ENCODE measurements around the gene FGD2.
"Not testable (repeated sequence)": the region's sequence is repeated elsewhere in the genome, so short reads cannot be mapped to it uniquely, and the experiment has no call there.

The FGD2 gene

DNA sequence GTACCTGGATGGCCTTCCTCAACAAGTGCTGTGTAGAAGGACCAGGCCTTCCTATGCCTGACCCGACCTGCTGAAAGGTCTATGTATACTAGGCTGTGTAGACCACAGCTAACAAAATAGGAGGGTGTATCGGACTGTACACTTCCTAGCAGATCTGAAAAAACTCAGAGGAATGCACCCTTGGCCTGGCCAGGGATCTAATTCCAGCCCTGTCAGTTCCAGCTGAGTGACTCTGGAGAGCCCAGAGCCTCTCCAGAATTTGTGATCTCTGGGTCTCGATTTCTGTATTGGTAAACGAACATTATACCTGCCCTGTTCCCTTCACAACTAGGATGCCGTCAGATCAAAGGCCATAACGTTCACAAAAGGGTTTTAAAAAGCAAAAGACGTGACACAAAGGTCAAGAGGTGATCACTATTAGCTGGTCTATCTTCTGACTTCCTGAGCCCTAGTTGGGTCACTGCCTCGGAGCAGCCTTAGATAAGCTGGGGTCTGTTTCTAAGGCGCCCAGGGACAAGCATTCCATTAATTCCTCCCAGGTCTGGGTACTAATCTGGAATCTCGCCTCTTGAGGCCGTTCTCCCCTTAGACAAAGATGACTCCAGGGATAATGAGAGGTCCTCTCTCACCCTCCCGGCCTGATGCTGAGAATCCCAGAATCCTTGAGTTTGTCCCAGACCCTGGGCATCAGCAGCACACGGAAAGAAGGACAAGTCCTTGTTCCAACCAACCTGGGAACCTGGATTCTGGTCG, 33.4 kb upstream of the FGD2 start:
- no peak for DNase-seq

DNA sequence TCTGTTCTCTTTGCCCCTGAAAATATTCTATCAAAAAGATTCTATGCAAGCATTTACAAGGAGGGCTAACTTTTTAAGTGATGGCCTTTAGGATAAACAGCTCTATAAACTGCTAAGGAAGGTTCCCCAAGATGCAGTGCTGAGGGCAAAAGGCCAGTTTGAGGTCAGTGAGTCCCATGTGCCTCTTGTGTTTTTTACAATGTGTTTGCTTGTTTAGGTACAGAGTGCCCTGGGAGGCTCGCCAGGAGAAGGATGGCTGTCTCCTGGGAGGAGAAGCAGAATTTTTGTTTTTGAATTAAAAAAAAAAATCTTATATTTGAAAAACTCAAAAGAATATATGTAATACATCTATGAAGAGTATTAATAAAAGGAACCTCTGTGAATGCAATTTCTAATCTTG, 32.3 kb upstream of the FGD2 start:
- no peak for DNase-seq

GRCh38 chr6:36973647-36974046, 31.8 kb upstream of the FGD2 start:
- DNase-seq: no peak

DNA sequence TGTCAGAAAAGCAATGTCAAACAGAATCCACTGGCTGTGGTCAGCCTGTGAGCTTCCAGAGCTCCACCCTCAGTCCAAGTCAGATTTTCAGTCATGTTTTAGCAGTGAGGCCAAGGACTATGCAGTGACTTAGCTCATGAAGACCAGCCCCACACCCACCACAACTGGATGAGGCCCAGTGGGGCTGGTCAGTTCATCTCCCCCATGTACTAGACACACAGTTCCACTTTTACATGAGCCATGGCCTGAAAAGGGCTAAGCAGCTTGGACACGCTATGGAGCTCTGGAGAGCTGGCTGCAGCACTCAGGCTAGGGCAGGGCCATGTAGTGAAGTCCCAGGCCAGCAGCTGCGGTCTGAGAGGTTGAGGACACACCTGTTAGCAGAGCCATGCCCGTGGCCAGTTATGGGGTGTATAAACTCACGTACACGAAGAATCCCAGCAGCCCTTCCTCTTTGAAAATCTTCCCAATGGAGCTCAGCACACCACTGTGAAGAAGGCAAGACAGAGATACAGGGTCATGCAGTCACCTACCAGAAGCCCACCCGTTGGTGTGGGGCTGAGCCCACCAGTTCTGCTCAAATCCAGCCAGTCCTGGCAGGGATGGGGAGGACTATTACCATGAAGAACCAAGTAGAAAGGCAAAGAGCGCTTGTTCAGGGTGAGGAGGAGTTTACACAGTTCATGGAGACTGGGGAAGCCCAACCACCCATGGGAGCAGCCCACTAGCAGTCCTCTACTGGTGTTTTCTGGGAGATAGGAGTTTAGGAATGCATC, 30.0 kb upstream of the FGD2 start:
- no peak for DNase-seq

DNA sequence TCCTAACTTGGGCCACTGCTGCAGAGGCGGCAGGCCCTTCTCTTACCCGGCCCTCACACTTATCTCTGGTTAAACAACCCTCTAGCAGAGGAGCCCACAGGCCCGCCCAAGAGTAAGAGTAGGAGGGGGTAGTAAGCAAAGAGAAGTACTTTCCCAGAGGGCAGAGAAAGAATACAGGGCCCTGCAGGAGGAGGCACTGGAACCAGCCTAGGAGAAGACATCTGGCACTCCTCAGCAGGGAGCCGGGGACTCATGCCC, 29.5 kb upstream of the FGD2 start:
- DNase-seq: no peak

- no peak for DNase-seq
These were observed 28.9 kb upstream of the FGD2 start for GRCh38 chr6:36976509-36976908.

DNA sequence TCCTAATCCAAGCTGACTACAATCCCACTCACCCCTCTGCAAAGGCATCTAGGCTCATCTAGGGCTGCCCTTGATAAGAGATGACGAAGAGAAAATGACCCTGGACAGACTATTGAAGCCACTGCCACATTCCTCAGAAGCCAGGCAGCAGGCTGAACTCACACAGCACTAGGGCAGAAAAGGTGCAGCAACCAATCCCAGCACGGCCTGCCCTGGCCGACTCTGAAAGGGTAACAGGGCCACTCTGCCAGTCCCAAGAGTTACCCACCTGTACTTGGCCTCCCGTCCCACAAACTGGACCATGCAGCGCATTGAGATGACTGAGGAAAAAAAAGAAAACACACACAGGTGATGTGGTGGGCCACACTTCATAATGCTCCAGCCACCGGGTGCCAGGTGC, 28.5 kb upstream of the FGD2 start:
- no peak for DNase-seq

DNA sequence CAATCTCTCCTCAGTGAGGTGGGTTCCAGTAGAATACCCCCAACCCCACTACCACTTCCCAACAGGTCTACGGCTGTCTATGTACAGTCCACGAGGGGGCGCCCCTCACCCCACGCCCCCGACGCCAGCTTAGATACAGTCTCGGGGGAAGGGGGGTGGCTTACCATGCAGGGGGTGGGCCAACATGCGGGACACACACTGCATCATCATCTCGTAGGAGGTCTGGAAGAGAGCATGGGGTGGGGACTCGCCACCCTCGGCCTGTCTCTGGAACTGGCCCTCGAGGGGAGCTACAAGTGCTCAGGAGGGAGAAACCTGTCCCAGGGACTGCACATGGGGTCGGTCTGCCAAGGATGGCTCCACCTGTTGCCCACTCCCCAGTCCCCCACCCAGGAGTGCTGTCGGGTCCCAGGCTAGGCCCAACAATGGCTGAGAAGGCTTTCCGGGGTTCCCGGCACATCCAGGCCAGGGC, 27.9 kb upstream of the FGD2 start:
- no peak for DNase-seq

DNA sequence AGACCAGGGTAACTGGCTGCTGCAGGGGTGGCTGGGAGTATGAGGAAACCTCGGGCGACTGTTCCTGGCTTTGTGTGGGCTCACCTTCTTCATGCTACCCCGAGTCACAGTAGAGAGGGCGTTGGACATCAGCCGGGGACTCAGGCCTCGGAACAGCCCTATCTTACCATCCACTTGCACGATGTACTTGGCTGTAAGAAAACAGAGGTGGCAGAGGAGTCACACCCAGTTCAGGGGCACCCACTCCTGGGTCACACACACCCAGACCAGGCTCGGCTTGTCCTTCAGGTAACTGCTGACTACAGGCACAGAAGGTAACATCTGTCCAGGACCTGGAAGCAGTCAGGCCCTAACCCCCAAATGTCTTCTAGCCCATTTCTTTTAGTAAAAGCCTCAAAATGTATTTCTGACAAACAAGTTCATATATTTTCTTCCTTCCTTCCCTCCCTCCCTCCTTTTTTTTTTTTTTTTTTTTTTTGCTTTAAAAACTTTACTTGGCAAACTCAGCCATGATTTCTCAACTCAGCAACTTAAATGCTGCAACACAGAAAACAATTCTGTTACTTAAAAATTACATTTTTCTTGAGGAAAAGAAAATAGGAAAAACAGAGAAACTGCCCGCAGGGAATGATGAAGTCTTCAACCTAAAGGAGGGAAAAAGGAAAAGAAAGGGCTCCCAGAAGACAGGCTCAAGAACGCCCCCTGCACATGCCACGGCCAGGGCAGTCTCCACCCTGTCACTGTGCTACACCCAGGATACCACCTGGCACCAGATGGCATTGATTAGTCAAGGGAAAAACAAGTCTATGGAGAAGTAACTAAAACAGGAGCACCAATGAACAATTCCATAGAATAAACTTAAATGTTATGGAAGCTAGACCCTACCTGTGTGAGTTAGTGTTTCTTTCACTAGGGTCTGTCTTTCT, 26.8 kb upstream of the FGD2 start:
- no peak for DNase-seq

- DNase-seq: no peak
These were observed 26.1 kb upstream of the FGD2 start for GRCh38 chr6:36979347-36979742.

DNA sequence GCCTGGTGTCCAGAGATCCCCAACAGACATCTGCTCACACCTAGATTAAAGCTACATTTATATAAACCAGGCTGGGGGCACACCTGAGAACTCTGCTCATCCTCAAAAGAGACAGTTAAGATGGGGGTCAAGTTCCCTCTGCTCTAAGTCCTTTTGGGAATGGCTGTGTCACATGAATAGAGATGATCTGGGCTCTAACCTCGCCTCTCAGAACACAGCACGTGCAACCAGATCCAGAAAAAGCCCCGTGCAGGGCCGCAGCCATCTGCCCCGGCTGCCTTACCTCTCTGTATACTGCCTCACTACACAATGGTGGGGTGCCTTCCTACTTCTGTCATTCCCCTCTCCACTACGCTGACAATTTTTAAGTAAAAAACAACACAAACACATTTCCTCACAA, 25.3 kb upstream of the FGD2 start:
- DNase-seq: no peak

DNA sequence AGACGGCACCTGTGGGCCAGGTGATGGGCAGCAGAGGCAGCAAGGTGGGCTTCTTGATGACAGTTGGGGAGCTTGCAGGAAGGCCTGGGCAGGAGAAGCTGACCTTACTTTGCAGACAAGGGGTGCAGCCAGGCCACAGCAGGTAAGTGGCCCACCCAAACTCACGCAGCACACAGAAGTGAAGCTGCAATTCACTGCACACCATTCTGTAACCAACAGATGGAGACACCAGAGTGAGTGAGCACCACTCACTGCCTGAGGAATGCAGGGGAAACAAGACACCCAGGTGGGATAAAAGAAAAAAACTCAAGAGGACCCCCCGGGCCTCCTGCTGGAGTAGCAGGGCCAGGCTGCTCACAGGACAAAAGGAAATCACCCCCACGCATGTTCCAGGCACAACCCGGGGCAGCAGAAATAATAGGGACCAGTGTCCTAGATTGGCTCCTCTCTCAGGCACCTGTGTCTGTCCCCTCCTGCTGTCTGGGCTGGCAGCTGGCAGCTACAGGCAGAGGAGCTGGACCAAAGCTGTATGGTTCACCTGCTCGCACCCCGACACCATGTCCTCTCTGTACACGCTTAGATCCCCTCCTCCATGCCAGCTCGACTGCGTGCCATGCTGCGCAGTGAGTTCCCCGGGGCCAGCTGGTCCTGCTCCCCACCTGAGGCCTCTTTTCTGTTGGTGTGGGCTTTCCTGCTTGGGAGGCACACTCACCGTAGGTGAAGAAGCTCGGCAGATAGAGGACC, 24.4 kb upstream of the FGD2 start:
- DNase-seq: no peak

DNA sequence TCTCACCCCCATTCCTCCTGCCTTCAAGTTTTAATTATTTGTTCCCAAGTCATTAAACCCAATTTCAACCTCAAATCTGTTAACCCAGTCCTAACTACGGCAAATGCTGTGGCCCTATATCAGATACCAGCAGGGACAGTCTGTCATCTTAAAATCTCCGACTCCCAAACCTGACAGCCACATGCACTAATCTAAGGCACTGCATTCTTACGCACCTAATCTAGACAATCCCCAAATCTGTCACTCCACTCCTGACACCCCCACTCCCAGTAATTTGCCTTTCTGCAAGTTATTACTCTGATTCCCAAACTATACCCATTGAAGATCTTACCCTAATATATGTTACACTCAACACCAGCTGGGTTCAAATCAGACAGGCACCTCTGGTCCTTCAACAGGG, 21.9 kb upstream of the FGD2 start:
- DNase-seq: no peak

- DNase-seq: peak; percentile 13
These were observed 20.7 kb upstream of the FGD2 start for GRCh38 chr6:36984581-36985416.

DNA sequence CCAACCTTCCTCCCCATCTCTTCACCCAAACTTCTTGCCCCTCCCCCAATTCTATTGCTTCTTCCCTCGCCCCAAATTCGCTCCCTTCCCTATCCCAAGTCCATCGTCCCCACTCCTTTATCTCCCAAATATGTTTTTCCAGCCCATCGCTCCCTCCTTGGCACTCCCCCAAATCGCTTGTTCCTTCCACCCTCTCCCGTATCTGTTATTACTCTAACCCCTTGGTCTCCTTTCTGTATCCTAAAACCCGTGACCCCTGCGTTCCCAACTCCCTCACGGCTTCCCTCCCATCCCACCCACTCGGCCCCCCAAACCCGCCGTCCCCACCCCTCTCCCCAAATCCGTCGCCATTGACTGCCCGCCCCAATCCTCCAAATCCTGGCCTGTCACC, 20.0 kb upstream of the FGD2 start:
- DNase-seq: peak; percentile 5

GRCh38 chr6:36985808-36986703, 19.4 kb upstream of the FGD2 start, which contains the start of gene MTCH1:
Gene MTCH1 (minus strand): TSS chr6:36986196. CDS start chr6:36986173, 23 bp downstream.
- DNase-seq: peak; percentile 93

DNA sequence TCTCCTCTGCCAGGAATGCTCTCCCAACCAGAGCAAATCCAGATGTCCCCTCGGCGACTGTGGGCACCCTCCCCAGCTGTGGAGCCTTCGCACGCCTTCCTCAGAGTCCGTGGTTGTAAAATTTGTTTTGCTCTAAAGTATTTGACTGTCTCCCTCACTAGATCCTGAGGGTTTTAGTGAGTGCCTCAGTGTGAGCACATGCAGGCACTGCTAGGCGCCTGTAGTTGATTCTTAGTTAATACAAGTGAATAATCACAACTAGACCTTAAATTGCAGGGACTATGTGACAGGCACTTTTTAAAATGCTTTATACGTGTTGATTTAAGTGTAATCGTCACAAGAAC, 18.8 kb upstream of the FGD2 start:
- DNase-seq: peak; percentile 14

DNA sequence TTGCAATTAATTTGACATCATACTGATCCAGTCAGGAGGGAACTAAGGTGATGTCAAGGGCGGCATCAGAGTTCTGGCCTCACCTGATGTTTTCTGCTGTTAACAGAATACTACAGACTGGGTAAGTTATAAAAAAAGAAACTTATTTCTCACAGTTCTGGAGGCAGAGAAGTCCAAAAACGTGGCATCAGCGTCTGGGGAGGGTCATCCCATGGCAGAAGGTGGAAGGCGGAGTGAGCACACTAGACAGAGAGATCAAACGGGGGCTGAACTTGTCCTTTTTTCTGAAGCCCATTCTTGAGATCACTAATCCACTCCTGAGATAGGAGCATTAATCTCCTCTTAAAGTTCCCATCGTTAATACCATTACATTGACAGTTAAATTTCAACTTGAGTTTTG, 16.2 kb upstream of the FGD2 start:
- DNase-seq: no peak

DNA sequence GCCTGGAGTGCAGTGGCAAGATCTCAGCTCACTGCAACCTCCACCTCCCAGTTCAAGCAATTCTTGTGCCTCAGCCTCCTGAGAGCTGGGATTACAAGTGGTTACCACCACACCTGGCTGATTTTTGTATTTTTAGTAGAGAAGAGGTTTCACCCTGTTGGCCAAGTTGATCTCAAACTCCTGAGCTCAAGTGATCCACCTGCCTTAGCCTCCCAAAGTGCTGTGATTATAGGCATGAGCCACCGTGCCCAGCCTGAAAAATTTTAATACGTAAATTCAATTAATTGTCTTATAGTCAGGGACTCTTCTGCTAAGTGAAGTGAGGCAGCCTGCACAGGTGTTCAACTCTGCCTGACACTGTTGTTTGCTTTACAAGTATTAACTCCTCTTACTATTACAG, 15.1 kb upstream of the FGD2 start:
- DNase-seq: not testable (repeated sequence)

- no peak for DNase-seq
These were observed 7.4 kb upstream of the FGD2 start for GRCh38 chr6:36997811-36998722.

All from RPMI8226 (cell line).